Frontal cortex (tissue), 4 donors: ENCODE data around the gene HTR3A. TPM values are rescaled to one million over a fixed set of nuclear protein-coding genes. Genes with fewer than 3 reads are reported as not detected.

Experiments
- DNase-seq, 2 donors: peaks; one replicate each; pipeline ENCODE4 v3.0.0; 2012; ENCODE audit warnings: low spot score in 2 of 2
- FAIRE-seq: peaks from 2 replicates; lab custom pipeline; 2012; peaks lifted over from hg19 to GRCh38; lab: Jason Lieb, UNC
- total RNA-seq: library from RNA; depleted of rRNA; stranded (reverse); fragments of >200 nt; gene quantifications from one replicate; pipeline ENCODE4 v1.2.3, GENCODE V29; 2014
- donor health status: control.
- donor health status: control.
- donor health status: control.

HTR3A gene
- total RNA-seq, 1 donor from 2014 or later, result 1.2 TPM

DNA sequence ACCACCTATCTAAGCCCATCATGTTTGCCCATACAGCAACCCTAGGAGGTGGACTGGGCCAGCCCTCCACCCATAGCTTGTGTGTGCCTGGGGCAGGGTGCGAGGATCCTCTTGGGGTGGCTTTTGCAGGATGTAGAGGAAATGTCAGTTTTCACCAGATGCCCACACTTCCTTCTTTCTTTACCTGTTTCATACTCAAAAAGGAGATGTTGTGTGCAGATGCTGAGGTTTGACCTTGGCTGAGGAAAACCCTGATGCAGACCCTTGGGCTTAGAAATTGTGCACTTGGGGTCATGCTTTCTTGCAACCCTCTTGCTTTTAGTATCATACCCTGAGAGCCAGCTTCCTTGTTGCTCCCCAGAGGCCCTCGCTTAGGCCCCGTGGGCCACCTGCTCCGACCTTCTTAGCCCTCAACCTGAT is 2.2 kb downstream of the HTR3A start:
- FAIRE-seq (no peak), DNase-seq (no peak)

DNA sequence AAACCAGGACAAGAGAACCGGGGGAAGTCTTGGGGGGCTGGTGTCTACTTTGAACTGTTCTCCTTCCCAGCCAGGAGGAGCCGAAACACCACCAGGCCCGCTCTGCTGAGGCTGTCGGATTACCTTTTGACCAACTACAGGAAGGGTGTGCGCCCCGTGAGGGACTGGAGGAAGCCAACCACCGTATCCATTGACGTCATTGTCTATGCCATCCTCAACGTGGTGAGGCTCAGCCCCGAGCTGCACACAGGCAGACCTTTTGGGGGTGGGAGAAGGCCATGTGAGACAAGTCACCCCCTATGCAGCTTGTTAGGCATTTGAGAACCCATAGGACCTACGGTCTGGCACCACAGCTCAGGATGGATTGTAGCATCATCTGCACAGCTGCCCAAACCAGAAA is 2.8 kb downstream of the HTR3A start:
- no peak for DNase-seq
- FAIRE-seq, result no peak

DNA sequence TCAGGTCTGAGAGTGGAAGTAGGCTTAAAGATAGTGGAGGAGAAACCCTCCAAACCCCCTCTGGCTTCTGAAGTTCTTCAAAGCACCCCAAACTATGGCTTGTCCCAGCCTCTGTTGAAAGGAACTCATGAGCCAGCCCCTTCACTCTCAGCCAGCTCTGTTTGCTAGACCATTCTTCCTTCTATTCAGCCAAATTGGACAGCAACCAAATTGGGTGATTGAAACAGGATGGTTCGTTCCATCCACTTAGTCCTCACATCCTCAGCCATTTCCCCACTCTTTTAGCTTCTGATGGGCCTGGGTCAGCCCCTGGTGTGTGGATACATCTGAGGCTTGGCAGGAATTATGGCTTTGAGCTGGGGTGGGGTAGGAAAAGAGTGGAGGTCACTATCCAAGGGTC is 4.5 kb downstream of the HTR3A start:
- FAIRE-seq, result no peak
- no peak for DNase-seq

DNA sequence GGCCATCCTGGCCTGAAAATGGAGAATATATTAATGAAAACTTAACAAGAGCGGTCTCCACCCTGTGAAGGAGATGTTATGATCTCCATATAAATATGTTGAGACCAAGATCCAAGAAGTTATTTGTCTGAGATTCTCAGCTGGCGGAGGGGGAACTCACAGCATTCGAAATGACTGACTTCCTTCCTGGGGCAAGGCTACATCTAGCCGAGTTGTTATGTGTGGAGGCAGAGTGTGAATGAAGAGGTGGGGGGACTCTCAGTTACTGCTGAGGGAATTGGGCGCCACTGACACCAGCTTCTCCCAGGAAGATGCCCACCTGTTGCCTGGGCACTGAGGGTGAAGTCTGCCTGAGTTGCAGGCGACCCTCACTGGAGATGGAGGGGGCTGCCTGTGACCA is 5.9 kb downstream of the HTR3A start:
- FAIRE-seq (no peak), DNase-seq (no peak)

DNA sequence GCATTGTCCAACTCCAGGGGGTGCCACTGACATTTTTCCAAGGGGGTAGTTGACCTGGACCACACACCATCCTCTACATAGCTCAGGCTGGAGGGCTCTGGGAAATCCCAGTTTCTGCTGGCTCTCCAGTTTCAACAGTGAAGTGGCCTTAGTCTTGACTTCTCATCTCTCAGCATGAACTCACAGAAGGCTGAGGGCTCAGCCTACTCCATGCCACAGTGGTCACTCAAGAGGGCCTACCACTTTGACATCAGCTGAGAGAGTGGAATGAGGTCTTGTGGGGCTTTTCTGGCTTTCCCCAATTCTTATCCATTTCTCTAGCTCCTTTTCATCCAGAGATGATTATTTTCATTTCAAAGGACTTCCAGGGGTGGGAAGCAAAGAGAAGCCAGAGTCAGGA is 7.4 kb downstream of the HTR3A start:
- FAIRE-seq (no peak), DNase-seq (no peak)

DNA sequence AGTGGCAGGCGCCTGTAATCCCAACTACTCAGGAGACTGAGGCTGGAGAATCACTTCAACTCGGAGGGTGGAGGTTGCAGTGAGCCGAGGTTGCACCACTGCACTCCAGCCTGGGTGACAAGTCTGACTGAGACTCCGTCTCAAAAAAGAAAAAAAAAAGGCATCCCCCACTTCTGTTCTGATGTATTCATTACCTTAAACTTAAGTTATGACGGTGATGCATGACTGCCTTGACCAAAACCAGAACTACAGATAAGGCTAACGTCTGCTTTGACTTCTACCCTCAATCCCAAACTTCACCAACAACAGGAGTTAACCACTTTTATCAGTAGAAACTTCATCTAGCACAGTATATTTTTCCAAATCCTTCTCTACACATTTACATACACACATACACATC is 9.9 kb downstream of the HTR3A start:
- DNase-seq (no peak), FAIRE-seq (no peak)

DNA sequence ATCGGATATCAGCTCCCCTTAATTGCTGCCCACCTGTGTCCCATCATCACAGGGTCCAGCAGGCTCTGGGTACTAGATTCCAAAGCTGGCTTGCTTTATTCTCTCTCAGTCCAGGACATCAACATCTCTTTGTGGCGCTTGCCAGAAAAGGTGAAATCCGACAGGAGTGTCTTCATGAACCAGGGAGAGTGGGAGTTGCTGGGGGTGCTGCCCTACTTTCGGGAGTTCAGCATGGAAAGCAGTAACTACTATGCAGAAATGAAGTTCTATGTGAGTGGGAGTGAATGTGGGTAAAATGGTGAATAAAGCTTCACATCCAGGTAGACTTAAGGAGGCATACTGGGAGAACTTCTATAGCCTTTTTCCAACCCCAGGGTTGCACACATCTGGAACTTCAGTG is 11.0 kb downstream of the HTR3A start:
- DNase-seq (no peak), FAIRE-seq (no peak)

DNA sequence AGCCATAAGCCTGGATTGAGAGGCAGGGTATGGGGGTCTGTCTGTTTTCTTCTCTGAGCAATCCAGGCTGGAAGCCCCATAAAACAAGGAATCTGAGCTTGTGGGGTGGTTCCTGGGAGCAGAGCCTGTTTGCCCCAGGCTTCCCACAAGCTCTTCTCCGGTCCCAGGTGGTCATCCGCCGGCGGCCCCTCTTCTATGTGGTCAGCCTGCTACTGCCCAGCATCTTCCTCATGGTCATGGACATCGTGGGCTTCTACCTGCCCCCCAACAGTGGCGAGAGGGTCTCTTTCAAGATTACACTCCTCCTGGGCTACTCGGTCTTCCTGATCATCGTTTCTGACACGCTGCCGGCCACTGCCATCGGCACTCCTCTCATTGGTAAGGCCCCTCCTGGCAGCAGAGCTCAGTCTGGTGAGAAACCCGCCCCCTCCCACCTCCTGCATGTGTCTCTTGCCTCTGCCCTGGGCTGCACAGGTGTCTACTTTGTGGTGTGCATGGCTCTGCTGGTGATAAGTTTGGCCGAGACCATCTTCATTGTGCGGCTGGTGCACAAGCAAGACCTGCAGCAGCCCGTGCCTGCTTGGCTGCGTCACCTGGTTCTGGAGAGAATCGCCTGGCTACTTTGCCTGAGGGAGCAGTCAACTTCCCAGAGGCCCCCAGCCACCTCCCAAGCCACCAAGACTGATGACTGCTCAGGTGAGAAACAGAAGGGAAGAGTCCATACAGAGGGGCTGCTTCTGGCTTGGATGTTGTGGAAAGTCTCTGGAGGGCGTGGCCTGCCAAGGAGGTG is 11.6 kb downstream of the HTR3A start:
- FAIRE-seq, result no peak
- DNase-seq, result no peak

DNA sequence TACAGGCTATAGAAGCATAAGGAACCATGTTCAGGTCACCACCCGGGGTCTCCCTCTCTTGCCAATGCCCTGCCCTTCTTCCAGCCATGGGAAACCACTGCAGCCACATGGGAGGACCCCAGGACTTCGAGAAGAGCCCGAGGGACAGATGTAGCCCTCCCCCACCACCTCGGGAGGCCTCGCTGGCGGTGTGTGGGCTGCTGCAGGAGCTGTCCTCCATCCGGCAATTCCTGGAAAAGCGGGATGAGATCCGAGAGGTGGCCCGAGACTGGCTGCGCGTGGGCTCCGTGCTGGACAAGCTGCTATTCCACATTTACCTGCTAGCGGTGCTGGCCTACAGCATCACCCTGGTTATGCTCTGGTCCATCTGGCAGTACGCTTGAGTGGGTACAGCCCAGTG is 14.5 kb downstream of the HTR3A start:
- FAIRE-seq (no peak), DNase-seq (no peak)

DNA sequence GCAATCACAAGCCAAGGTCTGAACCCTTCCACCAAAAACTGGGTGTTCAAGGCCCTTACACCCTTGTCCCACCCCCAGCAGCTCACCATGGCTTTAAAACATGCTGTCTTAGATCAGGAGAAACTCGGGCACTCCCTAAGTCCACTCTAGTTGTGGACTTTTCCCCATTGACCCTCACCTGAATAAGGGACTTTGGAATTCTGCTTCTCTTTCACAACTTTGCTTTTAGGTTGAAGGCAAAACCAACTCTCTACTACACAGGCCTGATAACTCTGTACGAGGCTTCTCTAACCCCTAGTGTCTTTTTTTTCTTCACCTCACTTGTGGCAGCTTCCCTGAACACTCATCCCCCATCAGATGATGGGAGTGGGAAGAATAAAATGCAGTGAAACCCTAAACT is 15.0 kb downstream of the HTR3A start:
- no peak for DNase-seq
- no peak for FAIRE-seq

DNA sequence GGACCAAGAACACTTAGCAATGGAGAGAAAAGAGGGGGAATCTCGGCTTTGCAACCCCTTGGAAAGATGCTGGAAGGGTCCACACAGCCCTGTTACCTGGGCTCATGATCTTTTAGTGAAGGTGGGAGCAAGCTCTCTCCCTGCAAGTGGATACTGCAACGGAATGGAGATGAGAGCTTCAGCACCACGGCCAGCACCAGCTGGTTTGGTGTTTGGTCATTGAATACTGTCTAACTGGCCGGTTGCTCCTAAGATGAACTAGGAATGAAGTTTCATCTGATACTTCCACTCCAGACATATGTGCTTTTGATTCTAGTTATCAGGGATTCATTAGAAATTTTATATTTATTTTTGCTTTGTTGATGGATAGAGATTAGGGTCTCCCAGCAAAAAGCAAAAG is 16.3 kb downstream of the HTR3A start:
- no peak for DNase-seq
- FAIRE-seq, result no peak

DNA sequence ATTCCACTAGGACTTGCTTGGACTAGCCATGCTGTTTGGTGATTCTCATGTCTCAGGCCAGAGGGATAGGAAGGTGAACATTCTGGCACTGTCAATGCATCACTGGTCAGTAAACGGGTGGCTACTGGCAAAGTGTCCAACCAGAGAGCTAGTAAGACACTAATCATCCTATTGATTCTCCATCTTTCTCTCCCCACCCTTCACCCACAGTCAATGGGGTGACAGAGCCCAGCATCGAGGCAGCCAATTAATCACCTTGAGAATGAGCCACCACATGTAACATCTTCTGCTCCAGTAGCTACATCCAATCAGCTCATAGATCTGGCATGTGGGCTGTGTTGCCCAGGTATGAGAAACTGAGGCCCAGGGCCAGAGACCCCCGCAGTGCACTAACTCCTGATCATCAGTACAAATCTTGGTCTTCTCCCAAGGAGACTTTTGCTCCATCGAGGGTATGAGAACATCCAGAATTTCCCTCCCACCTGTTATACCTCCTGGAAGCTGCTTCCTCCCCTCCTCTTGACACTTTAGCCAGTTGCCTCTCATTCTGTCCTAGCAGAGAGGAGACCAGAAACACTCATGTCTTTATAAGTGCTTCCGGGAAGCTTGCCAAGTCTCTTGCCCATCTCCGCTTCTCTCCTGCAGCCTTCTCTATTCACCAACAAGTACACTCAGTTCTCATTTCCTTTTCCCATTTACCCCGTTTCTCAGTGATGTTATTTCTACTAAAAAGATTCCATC is 17.0 kb downstream of the HTR3A start:
- DNase-seq (peak in 1 of 2 donors; percentile 39), FAIRE-seq (no peak)

DNA sequence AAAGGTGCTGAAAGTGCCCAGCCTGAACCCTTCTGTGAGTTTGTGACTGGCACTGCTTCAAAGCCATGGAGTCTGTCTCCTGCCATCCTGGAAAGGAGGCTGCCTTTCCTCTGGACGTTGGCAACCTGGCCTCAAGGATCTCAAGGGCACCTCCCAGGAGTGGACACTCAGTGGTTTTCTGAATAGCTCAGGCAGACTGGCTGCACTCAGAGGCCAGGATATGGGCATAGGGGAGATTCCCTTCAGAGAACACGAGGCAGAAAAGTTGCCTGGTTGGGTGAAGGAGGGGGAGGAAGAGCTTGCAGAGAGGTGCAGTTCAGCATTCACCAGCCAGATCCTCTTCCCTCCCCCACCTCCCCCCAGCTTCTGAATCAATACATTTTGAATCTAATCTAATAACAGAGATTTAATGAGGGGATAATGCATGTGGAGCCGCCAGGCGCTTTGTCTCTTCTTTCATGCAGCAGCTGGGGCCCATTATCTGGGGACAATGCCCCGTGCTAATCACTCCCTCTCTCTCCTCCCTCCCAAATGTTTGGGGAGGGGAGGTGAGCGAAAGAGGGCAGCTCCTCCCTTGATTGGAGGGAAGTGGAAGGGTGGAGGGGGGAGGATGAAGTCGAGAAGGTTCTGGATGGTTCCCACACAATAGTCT is 17.7 kb downstream of the HTR3A start:
- FAIRE-seq, result no peak
- DNase-seq, result no peak

DNA sequence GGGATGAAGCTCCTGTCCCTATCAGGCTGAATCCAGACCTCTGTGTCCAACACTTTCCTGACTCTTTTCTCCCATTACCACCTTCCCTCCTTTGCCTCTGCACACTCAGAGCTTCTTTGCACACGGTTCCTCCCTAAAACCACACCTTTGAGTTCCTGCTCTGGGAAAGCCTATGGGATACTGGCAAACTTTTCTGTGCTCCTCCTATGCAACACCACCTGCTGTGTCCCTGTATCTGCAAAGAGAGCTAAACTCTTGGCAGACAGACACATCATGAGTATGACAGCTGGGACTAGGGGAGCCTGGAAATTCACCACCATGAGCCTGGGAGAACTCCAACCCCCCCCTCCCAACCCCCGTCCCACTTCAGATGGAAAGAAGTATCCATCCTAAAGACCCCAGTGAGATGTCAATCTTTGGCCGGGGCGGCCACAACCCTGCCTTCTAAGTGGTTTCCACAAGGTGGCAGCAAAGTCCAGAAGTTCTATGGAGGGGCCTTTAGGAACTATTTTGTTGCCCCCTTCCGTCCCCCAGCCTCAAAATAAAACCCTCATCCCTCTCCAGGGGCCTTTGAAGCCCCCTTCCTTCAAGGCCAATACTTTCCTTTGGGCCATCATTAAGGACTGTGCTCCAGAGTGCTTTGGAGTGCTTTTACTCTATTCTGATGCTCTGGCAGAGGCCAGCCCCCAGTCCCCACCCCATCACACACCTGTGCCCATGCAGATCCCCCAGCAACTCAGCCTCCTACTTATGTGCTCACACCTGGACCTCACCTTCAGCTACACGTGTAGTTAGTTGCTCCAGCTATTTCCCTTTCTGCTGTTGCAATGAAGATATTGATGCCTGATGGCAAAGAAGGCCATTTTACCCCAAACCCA is 19.4 kb downstream of the HTR3A start:
- no peak for FAIRE-seq
- peak; percentile 20 to 39 for DNase-seq

DNA sequence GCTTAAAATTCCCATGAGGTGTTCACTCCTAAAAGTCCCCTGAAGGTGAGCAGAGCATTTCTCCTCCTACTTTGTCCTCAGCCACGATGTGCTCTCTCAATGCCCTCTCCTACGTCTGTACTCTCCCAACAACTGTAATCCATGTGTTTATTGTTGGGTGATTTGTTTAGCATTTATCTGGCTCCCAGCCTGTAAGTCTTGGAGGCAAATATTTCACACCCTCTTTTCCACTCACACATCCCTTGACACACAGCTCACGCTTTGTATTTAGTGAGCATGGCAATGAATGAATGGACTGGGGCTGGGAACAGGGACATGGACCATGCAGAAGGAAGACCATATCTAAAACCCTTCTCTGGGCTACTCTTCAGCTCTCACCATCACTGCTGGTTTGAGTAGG is 22.6 kb downstream of the HTR3A start:
- FAIRE-seq, result no peak

DNA sequence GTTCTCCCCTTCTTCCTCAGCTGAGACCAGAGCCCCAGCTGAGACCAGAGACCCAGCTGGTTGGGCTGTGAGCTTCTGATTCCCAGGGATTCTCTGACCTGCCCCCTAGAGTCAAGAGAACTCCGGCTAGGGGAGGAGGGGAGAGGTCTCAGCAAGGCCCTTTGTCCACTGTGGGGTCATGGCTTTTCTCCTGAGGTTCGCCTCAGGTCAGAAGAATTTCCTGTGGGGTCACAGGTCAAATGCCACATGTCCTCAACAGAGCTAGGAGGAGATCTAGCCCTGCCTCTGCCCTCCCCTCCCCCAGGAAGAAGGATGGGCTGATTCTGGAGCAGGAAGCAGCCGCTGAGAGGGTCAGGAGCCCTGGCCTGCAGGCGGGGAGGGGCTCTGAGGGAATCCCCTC is 23.7 kb downstream of the HTR3A start:
- no peak for FAIRE-seq
- DNase-seq, result no peak

More for the DNA sequence above, 22.6 kb downstream of the HTR3A start:
- no peak for DNase-seq

DNA sequence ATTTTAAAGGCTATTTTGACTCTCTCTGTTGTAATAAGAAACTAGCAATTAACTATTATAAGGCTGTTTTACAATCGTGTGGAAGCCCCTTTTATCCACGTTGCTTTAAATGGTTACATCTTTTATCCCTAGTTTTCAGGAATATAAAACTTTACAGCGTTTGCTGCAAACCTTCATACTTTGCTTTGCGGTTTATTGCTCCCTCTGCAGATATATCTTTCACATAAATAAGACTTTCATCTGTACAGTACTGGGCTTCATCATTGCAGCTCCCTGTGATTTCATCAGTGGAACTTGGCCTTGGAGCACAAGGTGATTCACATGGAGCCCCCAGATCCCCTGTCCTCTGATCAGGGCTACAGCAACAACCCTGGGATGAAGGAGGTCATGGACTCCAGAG is 25.6 kb downstream of the HTR3A start:
- DNase-seq (no peak), FAIRE-seq (no peak)

DNA sequence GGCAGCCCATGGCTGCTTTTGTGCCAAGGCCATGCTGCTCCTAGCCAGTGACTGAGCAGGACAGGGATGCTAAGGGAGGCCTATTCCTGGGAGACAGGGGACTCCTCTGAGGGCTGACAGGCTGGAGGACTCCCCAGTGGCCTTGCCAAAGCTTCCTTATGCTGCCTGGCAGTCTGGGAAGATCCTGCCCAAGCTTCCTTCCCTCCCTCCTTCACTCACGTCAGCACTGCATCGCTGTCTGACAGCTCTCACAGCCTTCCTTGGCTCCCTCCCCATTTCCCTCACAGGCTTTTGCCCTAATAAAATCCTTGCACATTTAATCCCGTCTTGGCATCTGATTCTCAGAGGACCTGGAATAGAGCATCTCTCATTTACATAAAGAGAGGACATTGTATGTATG is 26.5 kb downstream of the HTR3A start:
- FAIRE-seq (no peak), DNase-seq (no peak)

DNA sequence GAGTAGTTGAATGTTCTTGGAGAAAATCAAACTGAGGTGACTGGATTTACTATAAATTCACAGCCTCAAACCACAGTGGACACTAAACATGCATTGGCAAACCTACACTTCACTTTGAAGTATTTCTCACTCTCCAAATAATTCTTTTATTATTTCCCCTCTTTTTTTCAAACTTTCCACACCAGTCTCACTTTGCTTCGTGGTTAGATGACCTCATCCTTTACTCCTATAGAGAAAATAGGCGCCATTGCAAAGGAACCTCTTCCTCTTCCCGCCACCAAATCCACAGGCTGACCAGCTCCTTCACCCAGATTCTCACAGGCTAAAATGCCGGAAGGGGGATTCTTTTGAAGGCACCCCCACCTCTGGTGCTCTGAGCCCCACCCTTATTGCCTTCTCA is 33.4 kb downstream of the HTR3A start:
- no peak for DNase-seq
- FAIRE-seq, result no peak

DNA sequence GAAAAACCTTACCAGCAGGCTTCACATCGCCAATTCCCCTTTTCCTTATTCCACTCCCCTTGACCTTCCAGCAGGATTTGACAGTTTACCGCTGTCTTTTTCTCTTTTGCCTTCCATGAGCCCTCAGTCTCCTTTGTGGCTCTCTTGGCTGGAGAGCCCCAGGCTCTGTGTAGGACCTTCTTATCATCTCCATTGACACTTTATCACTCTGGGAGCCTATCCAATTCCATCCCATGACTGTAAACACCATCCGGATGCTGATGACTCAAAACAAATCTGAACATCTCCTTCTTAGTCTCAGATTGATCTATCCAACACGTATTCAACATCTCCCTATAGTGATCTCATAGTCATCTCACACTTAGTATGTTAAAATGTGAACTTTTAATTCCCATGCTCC is 36.0 kb downstream of the HTR3A start:
- DNase-seq (no peak), FAIRE-seq (no peak)
